AG10803 (cell line): ENCODE measurements around the gene ATG5.

ENCODE experiments used
- DNase-seq: peaks from one replicate; pipeline ENCODE4 v3.0.0; 2010; ENCODE audit warnings: low read depth
- H3K4me3 ChIP-seq: 2 replicates; pipeline ENCODE4 v1.5.1; 2011; ENCODE audit warnings: mild to moderate bottlenecking, low read length, control low read depth
- CTCF ChIP-seq: conservative IDR thresholded peaks from 2 replicates; pipeline ENCODE4 v1.5.1; 2011; ENCODE audit warnings: mild to moderate bottlenecking, low read length, control low read depth, inconsistent platforms

Gene ATG5

DNA sequence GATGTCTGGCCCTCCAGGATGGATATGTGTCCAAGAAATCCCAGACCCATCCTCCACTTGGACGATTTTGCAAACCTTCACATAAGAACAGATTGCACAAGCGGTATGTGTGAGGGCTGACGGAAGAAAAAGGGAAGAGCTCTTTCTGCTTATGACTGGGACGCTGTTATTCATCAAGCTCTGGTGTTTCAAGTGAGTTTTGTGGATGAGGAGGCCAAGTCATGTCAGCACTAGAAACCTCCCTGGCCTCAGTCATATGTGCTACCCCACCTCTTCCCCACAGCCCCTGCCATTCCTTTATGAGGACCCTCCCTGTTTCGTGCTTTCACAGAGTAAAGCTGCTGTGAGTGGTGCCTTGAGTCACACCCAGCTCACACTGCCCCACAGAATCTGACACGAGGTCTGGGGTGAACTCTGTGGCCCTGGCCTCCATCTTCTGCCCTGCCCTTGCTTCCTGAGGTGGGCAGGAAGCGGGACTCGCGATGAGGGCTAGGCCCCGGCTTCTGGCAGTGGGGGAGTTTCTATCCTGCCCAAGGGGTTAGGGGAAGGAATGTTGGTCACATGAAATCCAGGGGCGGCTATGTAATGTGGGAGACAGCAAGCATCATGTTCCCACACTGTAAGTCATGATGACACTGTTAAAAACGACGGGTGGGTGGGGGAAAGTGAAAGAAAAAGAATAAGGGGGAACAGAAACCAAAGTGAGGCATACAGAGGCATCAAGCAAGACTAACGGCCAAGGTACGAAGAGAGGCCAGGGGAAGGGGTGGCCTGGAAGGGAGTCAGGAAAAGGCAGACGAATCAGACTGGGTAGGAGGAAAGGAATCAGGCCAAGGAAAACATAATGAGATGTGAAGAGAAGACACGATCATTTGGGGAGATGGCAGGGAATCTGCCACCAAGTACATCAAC lies 161.3 kb downstream of the ATG5 start:
- TF ChIP-seq CTCF = no peak
- H3K4me3 ChIP-seq = peak overlapping the region; percentile 34; the same call in 1 of the 2 replicates
- peak; percentile 90 for DNase-seq

DNA sequence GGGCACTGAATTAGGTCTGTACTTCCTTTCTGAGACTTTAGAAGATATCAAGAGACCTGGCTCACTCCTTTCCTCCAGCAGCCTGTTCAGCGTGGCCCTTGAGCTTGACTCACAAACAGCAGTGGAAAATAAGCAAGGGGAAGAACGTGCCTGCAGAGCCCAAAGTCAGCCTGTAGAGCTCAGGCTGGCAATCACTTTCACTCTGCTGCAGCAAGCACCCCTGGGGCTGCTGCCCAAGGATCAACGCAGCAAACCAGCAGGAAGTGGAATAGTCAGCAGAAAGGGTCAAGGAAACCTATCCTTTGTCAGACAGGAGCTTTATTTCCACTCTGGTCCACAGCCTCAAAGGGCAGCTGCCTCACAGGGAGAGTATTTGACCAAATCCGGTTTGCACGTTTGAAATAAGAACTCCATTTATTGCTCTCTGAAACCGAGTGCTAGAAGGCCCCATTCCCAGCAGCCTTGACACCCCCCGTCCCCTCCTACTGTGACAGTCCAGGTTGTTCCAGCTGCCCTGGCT lies 162.1 kb downstream of the ATG5 start:
- peak; percentile 30 for TF ChIP-seq CTCF
- DNase-seq = peak; percentile 76
- peak overlapping the region; percentile 34 for H3K4me3 ChIP-seq

GRCh38 chr6:106162921-106163320 lies 162.6 kb downstream of the ATG5 start:
- no peak overlapping the region; the same call in 1 of the 2 replicates for H3K4me3 ChIP-seq
- TF ChIP-seq CTCF = no peak
- DNase-seq = peak; percentile 72

DNA sequence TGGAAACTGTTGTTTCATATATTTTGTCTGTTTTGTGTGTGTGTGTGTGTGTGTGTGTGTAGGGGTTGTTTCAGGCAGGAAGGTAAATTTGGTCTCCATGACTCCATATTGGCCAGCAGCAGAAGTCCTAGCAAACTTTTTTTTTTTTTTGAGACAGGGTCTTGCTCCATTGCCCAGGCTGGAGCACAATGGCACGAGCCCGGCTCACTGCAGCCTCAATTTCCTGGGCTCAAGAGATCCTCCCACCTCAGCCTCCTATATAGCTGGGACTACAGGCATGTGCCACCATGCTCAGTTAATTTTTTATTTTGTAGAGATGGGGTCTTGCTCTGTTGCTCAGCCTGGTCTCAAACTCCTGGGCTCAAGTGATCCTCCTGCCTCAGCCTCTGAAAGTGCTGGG lies 163.7 kb downstream of the ATG5 start:
- H3K4me3 ChIP-seq = no peak overlapping the region
- no peak for DNase-seq
- no peak for TF ChIP-seq CTCF

DNA sequence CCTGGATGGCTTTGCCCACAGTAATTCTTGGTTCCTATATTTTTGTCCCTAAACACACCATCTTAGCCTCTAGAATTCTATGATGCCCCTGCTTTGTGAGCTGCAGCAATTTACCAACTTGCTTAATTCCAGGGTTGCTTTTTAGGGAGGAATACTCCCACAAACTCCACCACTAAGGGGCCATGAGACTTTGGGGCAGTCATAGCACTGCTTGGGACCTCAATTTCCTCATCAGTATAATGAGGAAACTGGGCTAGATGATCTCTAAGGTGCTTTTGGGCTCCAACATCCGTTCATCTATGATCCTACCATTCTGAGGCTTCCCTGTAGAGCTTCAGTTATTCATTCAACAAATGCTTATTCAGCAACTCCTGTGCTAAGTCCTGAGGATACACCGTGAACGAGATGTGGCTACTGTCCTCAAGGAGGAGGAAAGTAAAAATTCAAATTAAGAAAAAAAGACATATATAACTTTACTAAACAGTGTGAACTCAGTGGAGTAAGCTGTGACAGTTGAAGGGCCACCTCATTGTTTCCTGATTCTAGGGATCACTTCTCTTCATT lies 164.2 kb downstream of the ATG5 start:
- no peak for TF ChIP-seq CTCF
- no peak for DNase-seq
- no peak overlapping the region for H3K4me3 ChIP-seq

GRCh38 chr6:106160189-106160588 lies 165.4 kb downstream of the ATG5 start:
- DNase-seq = no peak
- H3K4me3 ChIP-seq = no peak overlapping the region
- no peak for TF ChIP-seq CTCF
